ENCODE measurements around the gene FAM110D.

DNA sequence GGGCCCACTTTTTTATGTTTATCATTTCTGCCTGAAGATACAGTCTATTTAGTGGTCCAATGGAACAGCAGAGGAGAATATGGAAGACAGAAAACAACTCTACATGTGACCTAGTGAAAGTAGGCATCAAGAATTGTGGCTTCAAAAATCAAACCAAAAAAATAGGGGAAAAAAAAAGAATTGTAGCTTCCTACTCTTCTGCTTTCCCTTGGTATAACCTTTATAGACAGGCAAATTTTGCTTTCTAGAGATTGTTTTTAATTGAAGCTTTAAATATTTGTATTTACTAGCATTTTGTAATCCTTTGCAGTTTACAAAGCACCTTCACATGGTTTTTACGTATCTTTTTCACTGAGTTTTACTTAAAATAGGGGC is 32.9 kb upstream of the FAM110D start:
- no peak for TF ChIP-seq CTCF (IDR thresholded peaks at IDR 0.05; ENCODE audit: control extremely low read depth in 1 of 3, insufficient read depth in 1 of 3, low read depth in 1 of 3, low read length in 3 of 3)
- no peak for TF ChIP-seq FOSL1 (IDR thresholded peaks at IDR 0.05; ENCODE audit: insufficient read depth, low read depth, low read length)
- no peak for TF ChIP-seq NRF1 (IDR thresholded peaks at IDR 0.05; ENCODE audit: low read depth, low read length)
- TF ChIP-seq CEBPB (IDR thresholded peaks at IDR 0.05; ENCODE audit: low read depth, low read length) = no peak
- TF ChIP-seq POLR2AphosphoS5 (IDR thresholded peaks at IDR 0.05; ENCODE audit: low read depth, low read length) = no peak
- TF ChIP-seq PHF8 (conservative IDR thresholded peaks at IDR 0.05; ENCODE audit: low read depth, low read length) = no peak
- TF ChIP-seq RAD21 (IDR thresholded peaks at IDR 0.05 in 1 of 2, conservative IDR thresholded peaks at IDR 0.05 in 1 of 2; ENCODE audit: low read depth in 2 of 2, low read length in 2 of 2) = no peak
- no peak for TF ChIP-seq YY1 (IDR thresholded peaks at IDR 0.05; ENCODE audit: low read depth, low read length)
- TF ChIP-seq SRF (IDR thresholded peaks at IDR 0.05; ENCODE audit: low read depth, low read length) = no peak
- no peak for TF ChIP-seq MAX (IDR thresholded peaks at IDR 0.05)
- no peak for TF ChIP-seq RNF2 (IDR thresholded peaks at IDR 0.05; ENCODE audit: borderline replicate concordance, low read depth, low read length, missing control alignments, poor library complexity, severe bottlenecking)
- no peak for TF ChIP-seq TEAD4 (IDR thresholded peaks at IDR 0.05; ENCODE audit: low read depth, low read length)
